ENCODE results near the gene INPP4B.

DNA sequence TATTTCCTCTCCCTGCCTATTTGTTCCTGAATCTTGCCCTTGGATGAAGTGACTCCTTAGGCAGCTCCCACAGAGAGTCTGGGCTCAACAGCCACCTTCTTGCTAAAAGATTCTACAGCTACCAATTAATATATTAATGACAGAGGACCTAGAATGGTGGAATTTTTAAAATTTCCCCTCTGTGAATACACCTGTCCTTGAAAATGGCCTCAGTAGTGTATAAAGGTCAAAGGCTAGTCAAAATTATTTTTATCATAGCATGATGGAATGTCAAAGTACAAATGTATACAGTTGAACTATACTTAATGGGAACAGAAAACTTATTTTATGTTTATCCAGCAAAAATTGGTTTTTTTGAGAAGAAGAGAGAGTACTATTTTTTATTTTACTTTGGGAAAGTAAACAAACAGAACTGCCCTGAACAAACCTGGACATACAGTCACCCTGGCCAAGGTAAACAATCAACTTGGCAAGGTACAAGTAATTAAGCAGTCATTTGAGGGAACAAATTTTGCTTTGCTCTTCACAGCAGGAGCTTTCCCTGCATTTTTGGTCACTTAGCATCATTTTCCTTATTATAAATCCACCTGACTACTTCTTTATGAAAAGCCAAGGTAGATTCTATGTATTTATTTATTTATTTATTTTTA, 250.8 kb downstream of the INPP4B start:
- TF ChIP-seq CTCF (conservative IDR thresholded peaks at IDR 0.05 in 1 of 2, IDR thresholded peaks at IDR 0.05 in 1 of 2; ENCODE audit: low read depth in 1 of 2, low read length in 2 of 2) = no peak
- TF ChIP-seq EZH2 (IDR thresholded peaks at IDR 0.05; ENCODE audit: low read length, missing control alignments) = no peak

All from fibroblast of lung (primary cell).